Left ventricle myocardium superior (tissue), 1 donor: ENCODE data around the gene ANKRD28. TPM values are rescaled to one million over a fixed set of nuclear protein-coding genes. Genes with fewer than 3 reads are reported as not detected.
A peak's percentile ranks its signal among the peaks of the same experiment; 100 is the strongest.

ENCODE experiments used
- ATAC-seq: fragments of 200-7000 bp; cut with Tn5 transposase; one replicate; pipeline ENCODE4 v1.9.1; 2020; ENCODE audit warnings: mild to moderate bottlenecking, moderate library complexity
- DNase-seq: peaks from one replicate; pipeline ENCODE4 v3.0.0-alpha.2; 2020
- intact Hi-C: fragments of 100-400 bp; cut with micrococcal nuclease; formaldehyde crosslinking; loops from one replicate; pipeline ENCODE4 v1.11.0; 2022
- total RNA-seq: library from RNA; stranded (reverse); fragmentation: NEBNext Ultra II Directional; extraction: Animal tissue kit (Norgen Biotek cat#: 25700); gene quantifications from one replicate; pipeline ENCODE4 v1.2.1, GENCODE V29; 2021
- donor health status: DM: no; HTN: yes; CAD: no; lungs with severe emphysema.

Gene ANKRD28
- total RNA-seq, 1 donor from 2014 or later = 23.9 TPM

- no peak for DNase-seq
- intact Hi-C loops = no loop called here
- no peak for ATAC-seq
Measured at GRCh38 chr3:15808679-15809310, 11.0 kb upstream of the ANKRD28 start.

GRCh38 chr3:15805756-15806266, 8.0 kb upstream of the ANKRD28 start:
- DNase-seq = no peak
- peak; percentile 26 for ATAC-seq
- intact Hi-C loops = no loop called here

GRCh38 chr3:15804553-15805095, 6.8 kb upstream of the ANKRD28 start:
- DNase-seq (no peak), ATAC-seq (no peak)
- intact Hi-C loops = no loop called here

GRCh38 chr3:15803921-15804320, 6.1 kb upstream of the ANKRD28 start:
- no peak for ATAC-seq
- intact Hi-C loops = no loop called here
- DNase-seq = no peak

- ATAC-seq = no peak
- intact Hi-C loops = no loop called here
Measured at GRCh38 chr3:15801298-15801697, 3.5 kb upstream of the ANKRD28 start.

GRCh38 chr3:15800780-15801179, 3.0 kb upstream of the ANKRD28 start:
- ATAC-seq (no peak), DNase-seq (no peak)
- intact Hi-C loops = no loop called here

More at GRCh38 chr3:15801298-15801697, 3.5 kb upstream of the ANKRD28 start:
- DNase-seq = no peak

- ATAC-seq (peak; percentile 28), DNase-seq (no peak)
- intact Hi-C loops = no loop called here
Measured at GRCh38 chr3:15800327-15800726, 2.5 kb upstream of the ANKRD28 start.

- no peak for DNase-seq
- intact Hi-C loops = no loop called here
- no peak for ATAC-seq
Measured at GRCh38 chr3:15798533-15799245, 910 bp upstream of the ANKRD28 start.

GRCh38 chr3:15796771-15797641, 773 bp downstream of the ANKRD28 start:
- DNase-seq (no peak), ATAC-seq (peak; percentile 46)
- intact Hi-C loops = no loop called here

GRCh38 chr3:15796331-15796730, 1.4 kb downstream of the ANKRD28 start:
- DNase-seq (no peak), ATAC-seq (no peak)
- intact Hi-C loops = no loop called here

GRCh38 chr3:15795651-15796308, 2.0 kb downstream of the ANKRD28 start:
- DNase-seq (no peak), ATAC-seq (no peak)
- intact Hi-C loops = no loop called here

- ATAC-seq (no peak), DNase-seq (no peak)
- intact Hi-C loops = no loop called here
Measured at GRCh38 chr3:15794842-15795650, 2.7 kb downstream of the ANKRD28 start.

GRCh38 chr3:15794303-15794771, 3.4 kb downstream of the ANKRD28 start:
- ATAC-seq (no peak), DNase-seq (no peak)
- intact Hi-C loops = no loop called here

GRCh38 chr3:15791525-15791924, 6.3 kb downstream of the ANKRD28 start:
- no peak for DNase-seq

GRCh38 chr3:15787941-15788340, 9.8 kb downstream of the ANKRD28 start:
- intact Hi-C loops = no loop called here
- no peak for ATAC-seq
- no peak for DNase-seq

More at GRCh38 chr3:15791525-15791924, 6.3 kb downstream of the ANKRD28 start:
- intact Hi-C loops = no loop called here
- no peak for ATAC-seq

GRCh38 chr3:15787526-15787925, 10.3 kb downstream of the ANKRD28 start:
- intact Hi-C loops = no loop called here
- DNase-seq = no peak
- no peak for ATAC-seq

GRCh38 chr3:15783361-15783969, 14.3 kb downstream of the ANKRD28 start:
- intact Hi-C loops = no loop called here
- ATAC-seq = no peak
- no peak for DNase-seq

GRCh38 chr3:15782429-15782828, 15.3 kb downstream of the ANKRD28 start:
- no peak for DNase-seq
- peak; percentile 19 for ATAC-seq
- intact Hi-C loops = no loop called here
